DOHH2 (cell line): ENCODE measurements around the gene ASB6.
A peak's percentile ranks its signal among the peaks of the same experiment; 100 is the strongest.

Experiments
- H3F3A ChIP-seq: fragments of 200-600 bp; sonication (generic), shearing (Covaris generic); 2 replicates; pipeline ENCODE4 v1.6.0; 2016; ENCODE audit warnings: antibody characterized with exemption, mild to moderate bottlenecking; ENCODE audit not compliant: control insufficient read depth, insufficient read depth
- H3K27ac ChIP-seq: fragments of 200-600 bp; sonication (generic); 2 replicates; pipeline ENCODE4 v1.5.1; 2014; ENCODE audit warnings: low read depth, mild to moderate bottlenecking, low read length, moderate library complexity
- H3K27me3 ChIP-seq: fragments of 200-600 bp; sonication (generic); 2 replicates; pipeline ENCODE4 v1.6.1; 2014; ENCODE audit warnings: mild to moderate bottlenecking, low read length, mixed read lengths; ENCODE audit not compliant: control insufficient read depth
- H3K36me3 ChIP-seq: fragments of 200-600 bp; sonication (generic); 2 replicates; pipeline ENCODE4 v1.6.1; 2014; ENCODE audit warnings: mild to moderate bottlenecking, low read length, moderate library complexity, mixed read lengths; ENCODE audit not compliant: control insufficient read depth
- H3K4me1 ChIP-seq: fragments of 200-600 bp; sonication (generic); 2 replicates; pipeline ENCODE4 v1.6.1; 2014; ENCODE audit warnings: mild to moderate bottlenecking, low read length, mixed read lengths; ENCODE audit not compliant: control insufficient read depth
- H3K4me2 ChIP-seq: fragments of 200-600 bp; sonication (generic); 2 replicates; pipeline ENCODE4 v1.6.0; 2014; ENCODE audit warnings: mild to moderate bottlenecking, low read length, moderate library complexity
- H3K4me3 ChIP-seq: fragments of 200-600 bp; sonication (generic); 2 replicates; pipeline ENCODE4 v1.5.1; 2014; ENCODE audit warnings: mild to moderate bottlenecking, low read length, mixed read lengths
- H3K79me2 ChIP-seq: fragments of 200-600 bp; sonication (generic); 2 replicates; pipeline ENCODE4 v1.6.1; 2014; ENCODE audit warnings: mild to moderate bottlenecking, low read length, mixed read lengths; ENCODE audit not compliant: control insufficient read depth
- H3K9me2 ChIP-seq: fragments of 200-600 bp; sonication (generic); replicated peaks from 2 replicates; pipeline ENCODE4 v1.6.1; 2014; ENCODE audit warnings: mild to moderate bottlenecking, low read length, mixed read lengths; ENCODE audit not compliant: control insufficient read depth
- H3K9me3 ChIP-seq: fragments of 200-600 bp; sonication (generic); 2 replicates; pipeline ENCODE4 v1.6.1; 2014; ENCODE audit warnings: antibody characterized with exemption, low read length, mixed read lengths; ENCODE audit not compliant: control insufficient read depth, insufficient read depth
- H4K20me1 ChIP-seq: fragments of 200-600 bp; sonication (generic); 2 replicates; pipeline ENCODE4 v1.6.0; 2014; ENCODE audit warnings: low read depth, mild to moderate bottlenecking, antibody characterized with exemption, low read length, moderate library complexity; ENCODE audit not compliant: control insufficient read depth, insufficient read depth
- CTCF ChIP-seq: fragments of 200-600 bp; sonication (generic); IDR thresholded peaks from one replicate; pipeline ENCODE4 v1.5.1; 2014; ENCODE audit warnings: antibody characterized with exemption, mild to moderate bottlenecking, low read depth, low read length; ENCODE audit not compliant: poor library complexity, severe bottlenecking
- EZH2phosphoT487 ChIP-seq: fragments of 200-600 bp; sonication (generic); IDR thresholded peaks from 2 replicates; pipeline ENCODE4 v1.6.1; 2017; ENCODE audit warnings: borderline replicate concordance, mild to moderate bottlenecking, antibody characterized with exemption, low read length, moderate library complexity, mixed read lengths

The ASB6 gene

GRCh38 chr9:129626079-129626624, 15.8 kb downstream of the ASB6 start, which contains the start of gene NTMT1:
NTMT1 (plus strand) TSS chr9:129626163; CDS start chr9:129632704, 6,541 bp downstream.
- H3K9me3 ChIP-seq, result no peaks in the 10 kb centered on the region
- H3K79me2 ChIP-seq, result peaks cover 52% of the 10 kb centered on the region
- peaks cover 48% of the 10 kb centered on the region for H3K36me3 ChIP-seq
- H3K4me3 ChIP-seq, result peak within 1 kb of the TSS; percentile 84
- H4K20me1 ChIP-seq, result peaks cover 30% of the 10 kb centered on the region
- H3F3A ChIP-seq, result peaks cover 9% of the 10 kb centered on the region
- no peaks in the 10 kb centered on the region for H3K9me2 ChIP-seq
- no peak for TF ChIP-seq EZH2phosphoT487
- no peak for TF ChIP-seq CTCF
- peaks cover 4% of the 10 kb centered on the region for H3K27me3 ChIP-seq
- H3K4me1 ChIP-seq, result peaks cover 38% of the 10 kb centered on the region
- peak within 1 kb of the TSS; percentile 85 for H3K4me2 ChIP-seq
- H3K27ac ChIP-seq, result peak within 1 kb of the TSS; percentile 84

DNA sequence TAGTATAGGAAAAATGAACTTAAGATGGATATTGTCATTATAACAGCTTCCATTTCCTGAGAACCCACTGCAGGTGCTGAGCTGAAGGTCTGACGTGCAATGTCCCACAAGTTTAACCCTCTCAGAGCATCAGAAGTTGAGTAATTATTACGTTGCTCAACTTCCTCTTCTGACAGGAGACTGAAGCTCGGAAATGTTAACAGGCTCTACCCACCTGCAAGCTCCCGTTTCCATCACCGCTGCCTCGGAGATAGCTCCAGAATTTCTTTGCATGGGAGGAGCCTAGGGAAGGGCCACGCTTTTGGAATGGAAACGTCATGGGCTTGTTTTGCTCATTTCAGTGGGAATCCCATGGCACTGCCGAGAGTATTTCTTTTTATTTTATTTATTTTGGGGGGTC, 17.0 kb downstream of the ASB6 start:
- Histone ChIP-seq H3K4me1 (peaks cover 38% of the 10 kb centered on the region), H3K9me2 (no peaks in the 10 kb centered on the region), H3F3A (peaks cover 9% of the 10 kb centered on the region), H3K36me3 (peaks cover 39% of the 10 kb centered on the region), H3K4me3 (peak overlapping the region; percentile 84), H3K27ac (peak overlapping the region; percentile 84), H3K27me3 (peaks cover 16% of the 10 kb centered on the region), H4K20me1 (peaks cover 24% of the 10 kb centered on the region), H3K9me3 (no peaks in the 10 kb centered on the region), H3K79me2 (peaks cover 40% of the 10 kb centered on the region), H3K4me2 (peak overlapping the region; percentile 85)
- no peak for TF ChIP-seq CTCF
- no peak for TF ChIP-seq EZH2phosphoT487

DNA sequence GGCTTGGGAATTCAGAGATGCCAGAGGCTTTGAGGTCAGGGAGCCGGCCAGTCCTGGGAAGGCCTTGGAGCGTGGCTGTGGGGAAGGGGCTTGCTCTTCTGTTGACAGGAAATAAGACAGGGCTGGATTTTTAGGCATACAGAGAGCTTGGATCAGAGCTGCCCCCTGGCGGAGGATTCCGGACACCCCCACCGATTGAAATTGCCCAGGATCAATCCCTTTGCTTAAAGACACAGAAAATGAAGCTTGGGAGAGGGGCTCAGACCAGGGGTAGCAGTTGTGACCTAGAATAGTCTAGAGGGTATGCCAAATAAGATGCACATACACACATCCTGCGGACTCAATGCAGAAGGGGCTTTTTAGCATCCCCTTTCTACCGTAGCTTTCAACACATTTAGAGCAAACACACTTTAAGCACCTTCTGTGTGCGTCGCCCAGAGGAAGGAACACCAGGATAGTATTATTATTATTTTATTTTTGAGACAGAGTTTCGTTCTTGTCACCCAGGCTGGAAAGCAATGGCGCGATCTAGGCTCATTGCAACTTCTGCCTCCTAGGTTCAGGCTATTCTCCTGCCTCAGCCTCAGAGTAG, 17.7 kb downstream of the ASB6 start:
- peak overlapping the region; percentile 84 for H3K27ac ChIP-seq
- no peaks in the 10 kb centered on the region for H3K9me3 ChIP-seq
- peaks cover 23% of the 10 kb centered on the region for H3K27me3 ChIP-seq
- peak overlapping the region; percentile 85 for H3K4me2 ChIP-seq
- H3K79me2 ChIP-seq, result peaks cover 33% of the 10 kb centered on the region
- TF ChIP-seq CTCF (peak; percentile 85), EZH2phosphoT487 (no peak)
- peaks cover 23% of the 10 kb centered on the region for H4K20me1 ChIP-seq
- H3K4me3 ChIP-seq, result peak overlapping the region; percentile 84
- H3F3A ChIP-seq, result peaks cover 9% of the 10 kb centered on the region
- H3K36me3 ChIP-seq, result peaks cover 32% of the 10 kb centered on the region
- peaks cover 38% of the 10 kb centered on the region for H3K4me1 ChIP-seq
- no peaks in the 10 kb centered on the region for H3K9me2 ChIP-seq
